Measurements from ENCODE around the gene AGBL4.

GRCh38 chr1:48558366-48558765 is 1465.4 kb downstream of the AGBL4 start:
- no peak for TF ChIP-seq POLR2A (IDR thresholded peaks at IDR 0.05; ENCODE audit: low read depth, low read length)
- no peak for TF ChIP-seq POLR2AphosphoS5 (IDR thresholded peaks at IDR 0.05; ENCODE audit: low read depth, low read length)
- no peak for TF ChIP-seq TAF1 (IDR thresholded peaks at IDR 0.05; ENCODE audit: low read depth, low read length)
- TF ChIP-seq SPI1 (IDR thresholded peaks at IDR 0.05; ENCODE audit: low read depth, low read length), result no peak
- no peak for TF ChIP-seq POU2F2 (IDR thresholded peaks at IDR 0.05; ENCODE audit: low read depth, low read length)
